Loucy (cell line): ENCODE results near the gene TTC24.

Experiments used
- H2AFZ ChIP-seq: fragments of 200-600 bp; sonication (generic); 2 replicates; pipeline ENCODE4 v1.6.0; 2016; ENCODE audit warnings: antibody characterized with exemption, mild to moderate bottlenecking, low read length, moderate library complexity
- H3F3A ChIP-seq: fragments of 200-600 bp; 2 replicates; pipeline ENCODE4 v1.6.0; 2016; ENCODE audit warnings: antibody characterized with exemption, low read depth, mild to moderate bottlenecking
- H3K27me3 ChIP-seq: fragments of 200-600 bp; sonication (generic); 2 replicates; pipeline ENCODE4 v1.6.1; 2014; ENCODE audit warnings: low read length, mild to moderate bottlenecking; ENCODE audit not compliant: insufficient read depth, poor library complexity, severe bottlenecking
- H3K36me3 ChIP-seq: fragments of 200-600 bp; sonication (generic); 2 replicates; pipeline ENCODE4 v1.6.1; 2016; ENCODE audit warnings: low read length; ENCODE audit not compliant: insufficient read depth
- H3K4me1 ChIP-seq: fragments of 200-600 bp; sonication (generic); 2 replicates; pipeline ENCODE4 v1.5.1; 2014; ENCODE audit warnings: low read length, mild to moderate bottlenecking; ENCODE audit not compliant: insufficient read depth, poor library complexity, severe bottlenecking
- H3K4me2 ChIP-seq: fragments of 200-600 bp; sonication (generic); 2 replicates; pipeline ENCODE4 v1.6.0; 2014; ENCODE audit warnings: antibody characterized with exemption, low read length, low read depth, mild to moderate bottlenecking; ENCODE audit not compliant: poor library complexity, severe bottlenecking
- H3K4me3 ChIP-seq: fragments of 200-600 bp; sonication (generic); 2 replicates; pipeline ENCODE4 v1.5.1; 2014; ENCODE audit warnings: low read length, mild to moderate bottlenecking, mixed read lengths; ENCODE audit not compliant: poor library complexity, severe bottlenecking
- H3K79me2 ChIP-seq: fragments of 200-600 bp; sonication (generic); 2 replicates; pipeline ENCODE4 v1.6.1; 2014; ENCODE audit warnings: low read length; ENCODE audit not compliant: insufficient read depth
- H3K9ac ChIP-seq: fragments of 200-600 bp; sonication (generic); 2 replicates; pipeline ENCODE4 v1.6.0; 2014; ENCODE audit warnings: mild to moderate bottlenecking, low read depth, low read length, moderate library complexity; ENCODE audit not compliant: poor library complexity, severe bottlenecking
- H3K9me2 ChIP-seq: fragments of 200-600 bp; sonication (generic); replicated peaks from 2 replicates; pipeline ENCODE4 v1.6.1; 2016; ENCODE audit warnings: low read depth, low read length, mixed read lengths
- H3K9me3 ChIP-seq: fragments of 200-600 bp; sonication (generic); 2 replicates; pipeline ENCODE4 v1.6.1; 2014; ENCODE audit warnings: mild to moderate bottlenecking, antibody characterized with exemption, low read length, low read depth; ENCODE audit not compliant: insufficient read depth
- H4K20me1 ChIP-seq: fragments of 200-600 bp; sonication (generic); 2 replicates; pipeline ENCODE4 v1.6.0; 2014; ENCODE audit warnings: antibody characterized with exemption, low read length, mild to moderate bottlenecking; ENCODE audit not compliant: insufficient read depth, poor library complexity, severe bottlenecking
- CTCF ChIP-seq: fragments of 200-600 bp; sonication (generic); conservative IDR thresholded peaks from 2 replicates; pipeline ENCODE4 v1.5.1; 2014; ENCODE audit warnings: mild to moderate bottlenecking, antibody characterized with exemption, low read length
- EZH2phosphoT487 ChIP-seq: fragments of 200-600 bp; IDR thresholded peaks from 2 replicates; pipeline ENCODE4 v1.6.1; 2018; ENCODE audit warnings: antibody characterized with exemption, mild to moderate bottlenecking, moderate library complexity, borderline replicate concordance

The TTC24 gene

GRCh38 chr1:156582388-156583017, 3.0 kb downstream of the TTC24 start:
- peak overlapping the region; percentile 69 for H3K9ac ChIP-seq
- no peak overlapping the region; the same call in 1 of the 2 replicates for H2AFZ ChIP-seq

GRCh38 chr1:156583821-156584622, 4.5 kb downstream of the TTC24 start:
- Histone ChIP-seq H3K79me2 (no peaks in the 10 kb centered on the region), H3K9me2 (no peaks in the 10 kb centered on the region), H3K4me1 (no peaks in the 10 kb centered on the region), H3K4me3 (no peak overlapping the region), H3K27me3 (no peaks in the 10 kb centered on the region), H4K20me1 (no peaks in the 10 kb centered on the region), H3K9ac (peak overlapping the region; percentile 69), H3K4me2 (peak overlapping the region; percentile 41), H2AFZ (peak overlapping the region; percentile 70), H3K9me3 (no peaks in the 10 kb centered on the region), H3F3A (no peaks in the 10 kb centered on the region), H3K36me3 (no peaks in the 10 kb centered on the region)
- peak; percentile 68 for TF ChIP-seq CTCF
- TF ChIP-seq EZH2phosphoT487, result no peak

More at GRCh38 chr1:156582388-156583017, 3.0 kb downstream of the TTC24 start:
- H3K4me2 ChIP-seq, result peak overlapping the region; percentile 12
- no peaks in the 10 kb centered on the region for H3K36me3 ChIP-seq
- peak overlapping the region; percentile 61 for H3K4me3 ChIP-seq
- no peaks in the 10 kb centered on the region for H3F3A ChIP-seq
- H3K27me3 ChIP-seq, result no peaks in the 10 kb centered on the region
- no peaks in the 10 kb centered on the region for H3K79me2 ChIP-seq
- no peaks in the 10 kb centered on the region for H3K9me2 ChIP-seq
- no peaks in the 10 kb centered on the region for H4K20me1 ChIP-seq
- H3K4me1 ChIP-seq, result no peaks in the 10 kb centered on the region
- no peaks in the 10 kb centered on the region for H3K9me3 ChIP-seq
- TF ChIP-seq EZH2phosphoT487 (no peak), CTCF (no peak)

- no peaks in the 10 kb centered on the region for H3K36me3 ChIP-seq
- no peak overlapping the region for H3K9ac ChIP-seq
- no peaks in the 10 kb centered on the region for H3K4me1 ChIP-seq
- no peaks in the 10 kb centered on the region for H3K9me2 ChIP-seq
- no peaks in the 10 kb centered on the region for H4K20me1 ChIP-seq
- H3K4me3 ChIP-seq, result no peak overlapping the region
- no peaks in the 10 kb centered on the region for H3K9me3 ChIP-seq
- no peak for TF ChIP-seq EZH2phosphoT487
- peak; percentile 86 for TF ChIP-seq CTCF
- no peaks in the 10 kb centered on the region for H3K27me3 ChIP-seq
- no peak overlapping the region for H3K4me2 ChIP-seq
- H3F3A ChIP-seq, result no peaks in the 10 kb centered on the region
- no peak overlapping the region for H2AFZ ChIP-seq
- H3K79me2 ChIP-seq, result no peaks in the 10 kb centered on the region
These were observed 5.3 kb downstream of the TTC24 start for GRCh38 chr1:156584813-156585212.
